Measurements from ENCODE around the gene TNRC6C.
"Not testable (repeated sequence)": the region's sequence is repeated elsewhere in the genome, so short reads cannot be mapped to it uniquely, and the experiment has no call there.

Gene TNRC6C

GRCh38 chr17:78042542-78042941 is 84.0 kb downstream of the TNRC6C start:
- no peak for DNase-seq (ENCODE audit: low read depth in 2 of 2)

GRCh38 chr17:78043031-78043430 is 84.5 kb downstream of the TNRC6C start:
- no peak for DNase-seq (ENCODE audit: low read depth in 2 of 2)

GRCh38 chr17:78044280-78044835 is 85.9 kb downstream of the TNRC6C start:
- DNase-seq (ENCODE audit: low read depth in 2 of 2), result no peak

GRCh38 chr17:78045316-78045715 is 86.8 kb downstream of the TNRC6C start:
- no peak for DNase-seq (ENCODE audit: low read depth in 2 of 2)

- no peak for DNase-seq (ENCODE audit: low read depth in 2 of 2)
Measured at GRCh38 chr17:78046923-78047322, 88.4 kb downstream of the TNRC6C start.

GRCh38 chr17:78048346-78049292 is 90.1 kb downstream of the TNRC6C start:
- no peak for DNase-seq (ENCODE audit: low read depth in 2 of 2)

GRCh38 chr17:78049609-78050008 is 91.1 kb downstream of the TNRC6C start:
- DNase-seq (ENCODE audit: low read depth in 2 of 2), result no peak

GRCh38 chr17:78051186-78051972 is 92.9 kb downstream of the TNRC6C start:
- no peak for DNase-seq (ENCODE audit: low read depth in 2 of 2)

- DNase-seq (ENCODE audit: low read depth in 2 of 2), result no peak
Measured at GRCh38 chr17:78053777-78054468, 95.4 kb downstream of the TNRC6C start.

GRCh38 chr17:78057113-78057740 is 98.7 kb downstream of the TNRC6C start:
- DNase-seq (ENCODE audit: low read depth in 2 of 2), result no peak

- no peak for DNase-seq (ENCODE audit: low read depth in 2 of 2)
Measured at GRCh38 chr17:78058001-78058400, 99.5 kb downstream of the TNRC6C start.

- no peak for DNase-seq (ENCODE audit: low read depth in 2 of 2)
Measured at GRCh38 chr17:78058581-78058980, 100.1 kb downstream of the TNRC6C start.

GRCh38 chr17:78062596-78062995 is 104.1 kb downstream of the TNRC6C start:
- no peak for DNase-seq (ENCODE audit: low read depth in 2 of 2)

- no peak for DNase-seq (ENCODE audit: low read depth in 2 of 2)
Measured at GRCh38 chr17:78063489-78063888, 105.0 kb downstream of the TNRC6C start.

GRCh38 chr17:78064708-78065107 is 106.2 kb downstream of the TNRC6C start:
- no peak for DNase-seq (ENCODE audit: low read depth in 2 of 2)

GRCh38 chr17:78066976-78067375 is 108.5 kb downstream of the TNRC6C start:
- not testable (repeated sequence) for DNase-seq (ENCODE audit: low read depth in 2 of 2)

GRCh38 chr17:78069695-78070094 is 111.2 kb downstream of the TNRC6C start:
- DNase-seq (ENCODE audit: low read depth in 2 of 2), result no peak

GRCh38 chr17:78072961-78073360 is 114.5 kb downstream of the TNRC6C start:
- DNase-seq (ENCODE audit: low read depth in 2 of 2), result no peak

- DNase-seq (ENCODE audit: low read depth in 2 of 2), result no peak
Measured at GRCh38 chr17:78075011-78075410, 116.5 kb downstream of the TNRC6C start.

- no peak for DNase-seq (ENCODE audit: low read depth in 2 of 2)
Measured at GRCh38 chr17:78075545-78075944, 117.0 kb downstream of the TNRC6C start.

GRCh38 chr17:78079253-78079652 is 120.8 kb downstream of the TNRC6C start:
- DNase-seq (ENCODE audit: low read depth in 2 of 2), result no peak
